ENCODE measurements around the gene EZH1.

The EZH1 gene

GRCh38 chr17:42780851-42781638 lies 36.2 kb upstream of the EZH1 start:
- DNase-seq (ENCODE audit: extremely low spot score) = no peak
- POLR2A ChIA-PET = interaction anchor here (0.6 to 2.5 kb wide), 5 partner anchors 8 to 17 kb away, joined by 3 to 11 read pairs (median 3); partner anchors contain the start of genes CNTD1, COA3 and VPS25
- TF ChIP-seq BHLHE40 (IDR thresholded peaks at IDR 0.05; ENCODE audit: borderline replicate concordance) (no peak), CTBP1 (IDR thresholded peaks at IDR 0.05; ENCODE audit: borderline replicate concordance) (no peak), ARNT (IDR thresholded peaks at IDR 0.05) (no peak)
- CTCF ChIA-PET = no interaction called here

GRCh38 chr17:42779936-42780850 lies 35.4 kb upstream of the EZH1 start, which contains the start of gene WNK4:
Gene WNK4, plus strand, starts transcription at chr17:42780610. Its CDS starts 89 bp downstream, at chr17:42780699.
- DNase-seq (ENCODE audit: extremely low spot score) = no peak
- TF ChIP-seq ELF4 (IDR thresholded peaks at IDR 0.05) = no peak
- no peak for TF ChIP-seq LEF1 (IDR thresholded peaks at IDR 0.05; ENCODE audit: borderline replicate concordance)
- no peak for TF ChIP-seq L3MBTL2 (conservative IDR thresholded peaks at IDR 0.05)
- no peak for TF ChIP-seq HDGF (IDR thresholded peaks at IDR 0.05; ENCODE audit: borderline replicate concordance)
- TF ChIP-seq ARNT (IDR thresholded peaks at IDR 0.05) = no peak
- no peak for TF ChIP-seq SUZ12 (IDR thresholded peaks at IDR 0.05)
- no peak for TF ChIP-seq FOXM1 (IDR thresholded peaks at IDR 0.05; ENCODE audit: borderline replicate concordance)
- TF ChIP-seq PKNOX1 (IDR thresholded peaks at IDR 0.05) = no peak
- no peak for TF ChIP-seq SP1 (IDR thresholded peaks at IDR 0.05)
- ChIA-PET CTCF (interaction anchor here (0.6 kb wide), 1 partner anchor 624 kb away, joined by 3 read pairs; no protein-coding TSS in a partner anchor), POLR2A (interaction anchor here (0.6 to 1.0 kb wide), 3 partner anchors 8 to 18 kb away, joined by 3 read pairs; partner anchors contain the start of gene COA3)

GRCh38 chr17:42779304-42779935 lies 34.6 kb upstream of the EZH1 start:
- CTCF ChIA-PET = interaction anchor here (0.6 kb wide), 1 partner anchor 623 kb away, joined by 3 read pairs; no protein-coding TSS in a partner anchor
- TF ChIP-seq BHLHE40 (IDR thresholded peaks at IDR 0.05; ENCODE audit: borderline replicate concordance) = no peak
- TF ChIP-seq TARDBP (IDR thresholded peaks at IDR 0.05) = no peak
- TF ChIP-seq NFRKB (IDR thresholded peaks at IDR 0.05) = no peak
- POLR2A ChIA-PET = no interaction called here
- DNase-seq (ENCODE audit: extremely low spot score) = no peak

- DNase-seq (ENCODE audit: extremely low spot score) = no peak
- ChIA-PET POLR2A (interaction anchor here (2.0 kb wide), 1 partner anchor 46 kb away, joined by 5 read pairs; the partner anchor contains the start of gene BECN1), CTCF (no interaction called here)
- TF ChIP-seq FOXM1 (IDR thresholded peaks at IDR 0.05; ENCODE audit: borderline replicate concordance) = no peak
- TF ChIP-seq CTBP1 (IDR thresholded peaks at IDR 0.05; ENCODE audit: borderline replicate concordance) = no peak
- no peak for TF ChIP-seq ZNF384 (IDR thresholded peaks at IDR 0.05)
- no peak for TF ChIP-seq TARDBP (IDR thresholded peaks at IDR 0.05)
- no peak for TF ChIP-seq SP1 (IDR thresholded peaks at IDR 0.05)
- no peak for TF ChIP-seq ARNT (IDR thresholded peaks at IDR 0.05)
- no peak for TF ChIP-seq ELF4 (IDR thresholded peaks at IDR 0.05)
- no peak for TF ChIP-seq LEF1 (IDR thresholded peaks at IDR 0.05; ENCODE audit: borderline replicate concordance)
- TF ChIP-seq L3MBTL2 (conservative IDR thresholded peaks at IDR 0.05) = no peak
- no peak for TF ChIP-seq SUZ12 (IDR thresholded peaks at IDR 0.05)
- TF ChIP-seq FOXK2 (IDR thresholded peaks at IDR 0.05) = no peak
Measured at GRCh38 chr17:42778570-42778969, 33.7 kb upstream of the EZH1 start.

- CTCF ChIA-PET = no interaction called here
- POLR2A ChIA-PET = no interaction called here
- no peak for TF ChIP-seq PKNOX1 (IDR thresholded peaks at IDR 0.05)
- TF ChIP-seq ARNT (IDR thresholded peaks at IDR 0.05) = no peak
- TF ChIP-seq FOXA1 (IDR thresholded peaks at IDR 0.05) = no peak
- DNase-seq (ENCODE audit: extremely low spot score) = no peak
Measured at GRCh38 chr17:42775534-42776098, 30.8 kb upstream of the EZH1 start.

GRCh38 chr17:42774066-42774745 lies 29.4 kb upstream of the EZH1 start:
- ChIA-PET POLR2A (interaction anchor here (0.9 to 3.6 kb wide), 25 partner anchors 8 to 224 kb away, joined by 3 to 58 read pairs (median 6); partner anchors contain the start of genes BECN1, CNTD1, COA3 and RAMP2), CTCF (interaction anchor here (0.6 to 1.2 kb wide), 2 partner anchors 10 to 65 kb away, joined by 3 to 10 read pairs; no protein-coding TSS in a partner anchor)
- DNase-seq (ENCODE audit: extremely low spot score) = no peak
- no peak for TF ChIP-seq FOXM1 (IDR thresholded peaks at IDR 0.05; ENCODE audit: borderline replicate concordance)

Data from HEK293T (cell line).